Measurements from ENCODE around the gene SNX25. TPM values are rescaled to one million over a fixed set of nuclear protein-coding genes. Genes with fewer than 3 reads are reported as not detected.

The SNX25 gene
- total and polyA plus RNA-seq, 2 of the 13 experiments (the other 11 are each of a cell fraction or from before 2014, with no cell fraction given): 23.4 to 23.5 TPM

- TF ChIP-seq EP300 (IDR thresholded peaks at IDR 0.05; ENCODE audit: low read depth in 2 of 2, low read length in 2 of 2): peak in 1 of 2 experiments; percentile 82; a peak in 2 of 4 replicates
- peak; percentile 48; the same call in 1 of the 2 replicates for TF ChIP-seq EP300 (CRISPR knock-in tag; IDR thresholded peaks at IDR 0.05; ENCODE audit: borderline replicate concordance)
- no peak for TF ChIP-seq IKZF4 (CRISPR knock-in tag; IDR thresholded peaks at IDR 0.05; ENCODE audit: borderline replicate concordance, low read depth, not compliant biosample characterization)
- TF ChIP-seq ISL2 (CRISPR knock-in tag; IDR thresholded peaks at IDR 0.05): peak; percentile 66
- peak; percentile 84 for TF ChIP-seq FOSL2 (CRISPR knock-in tag; IDR thresholded peaks at IDR 0.05)
- no peak for TF ChIP-seq ZBTB3 (CRISPR knock-in tag; IDR thresholded peaks at IDR 0.05; ENCODE audit: borderline replicate concordance, low read depth)
- TF ChIP-seq CEBPG (CRISPR knock-in tag; IDR thresholded peaks at IDR 0.05): peak; percentile 45; the same call in 1 of the 2 replicates
- no peak for TF ChIP-seq SP1 (IDR thresholded peaks at IDR 0.05)
- TF ChIP-seq SP1 (CRISPR knock-in tag; IDR thresholded peaks at IDR 0.05): no peak
- TF ChIP-seq RBM22 (optimal IDR thresholded peaks at IDR 0.05; ENCODE audit: low read length): no peak
- TF ChIP-seq DNMT3B (CRISPR knock-in tag; conservative IDR thresholded peaks at IDR 0.05): no peak
- no peak for TF ChIP-seq ZNF800 (CRISPR knock-in tag; IDR thresholded peaks at IDR 0.05)
- TF ChIP-seq MED13 (CRISPR knock-in tag; IDR thresholded peaks at IDR 0.05): no peak
- TF ChIP-seq HIVEP1 (CRISPR knock-in tag; IDR thresholded peaks at IDR 0.05): no peak
- no peak for TF ChIP-seq EEA1 (CRISPR knock-in tag; IDR thresholded peaks at IDR 0.05; ENCODE audit: borderline replicate concordance)
- no peak for TF ChIP-seq ZBTB14 (CRISPR knock-in tag; IDR thresholded peaks at IDR 0.05)
- TF ChIP-seq HNF1A (IDR thresholded peaks at IDR 0.05; ENCODE audit: low read depth): peak; percentile 28; the same call in 1 of the 2 replicates
- TF ChIP-seq HNF1A (CRISPR knock-in tag; IDR thresholded peaks at IDR 0.05; ENCODE audit: borderline replicate concordance): no peak
- no peak for TF ChIP-seq JUNB (CRISPR knock-in tag; IDR thresholded peaks at IDR 0.05; ENCODE audit: borderline replicate concordance)
- no peak for TF ChIP-seq SKIL (CRISPR knock-in tag; IDR thresholded peaks at IDR 0.05; ENCODE audit: borderline replicate concordance)
These were observed 123.4 kb downstream of the SNX25 start (continued) for GRCh38 chr4:185332575-185333464.
